ENCODE data around the gene WNT7B. TPM values are rescaled to one million over a fixed set of nuclear protein-coding genes. Genes with fewer than 3 reads are reported as not detected.

The WNT7B gene
- polyA plus RNA-seq, 1 experiment: not detected

- TF ChIP-seq, protein P1, sequence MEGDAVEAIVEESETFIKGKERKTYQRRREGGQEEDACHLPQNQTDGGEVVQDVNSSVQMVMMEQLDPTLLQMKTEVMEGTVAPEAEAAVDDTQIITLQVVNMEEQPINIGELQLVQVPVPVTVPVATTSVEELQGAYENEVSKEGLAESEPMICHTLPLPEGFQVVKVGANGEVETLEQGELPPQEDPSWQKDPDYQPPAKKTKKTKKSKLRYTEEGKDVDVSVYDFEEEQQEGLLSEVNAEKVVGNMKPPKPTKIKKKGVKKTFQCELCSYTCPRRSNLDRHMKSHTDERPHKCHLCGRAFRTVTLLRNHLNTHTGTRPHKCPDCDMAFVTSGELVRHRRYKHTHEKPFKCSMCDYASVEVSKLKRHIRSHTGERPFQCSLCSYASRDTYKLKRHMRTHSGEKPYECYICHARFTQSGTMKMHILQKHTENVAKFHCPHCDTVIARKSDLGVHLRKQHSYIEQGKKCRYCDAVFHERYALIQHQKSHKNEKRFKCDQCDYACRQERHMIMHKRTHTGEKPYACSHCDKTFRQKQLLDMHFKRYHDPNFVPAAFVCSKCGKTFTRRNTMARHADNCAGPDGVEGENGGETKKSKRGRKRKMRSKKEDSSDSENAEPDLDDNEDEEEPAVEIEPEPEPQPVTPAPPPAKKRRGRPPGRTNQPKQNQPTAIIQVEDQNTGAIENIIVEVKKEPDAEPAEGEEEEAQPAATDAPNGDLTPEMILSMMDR (IDR thresholded peaks at IDR 0.05; ENCODE audit: insufficient read depth, low read depth, low read length): no peak
- Histone ChIP-seq H3K4me3 (ENCODE audit: low read depth, low read length) (no peak overlapping the region), H3K36me3 (ENCODE audit: control insufficient read depth, insufficient read depth, low read length) (no peaks in the 10 kb centered on the region), H3K27me3 (ENCODE audit: control insufficient read depth, insufficient read depth, low read length) (no peaks in the 10 kb centered on the region)
- no peak for DNase-seq (ENCODE audit: low read depth)
- ChIA-PET POLR2A (no interaction called here), CTCF (interaction anchor here (0.6 to 1.7 kb wide), 6 partner anchors 8 to 51 kb away, joined by 3 to 6 read pairs (median 4); no protein-coding TSS in a partner anchor)
Measured at GRCh38 chr22:46023558-46023981, 46.6 kb upstream of the WNT7B start.

GRCh38 chr22:46022881-46023512 is 46.0 kb upstream of the WNT7B start:
- no peak for DNase-seq (ENCODE audit: low read depth)
- ChIA-PET POLR2A (no interaction called here), CTCF (interaction anchor here (0.8 to 1.7 kb wide), 4 partner anchors 7 to 52 kb away, joined by 3 to 6 read pairs (median 4); no protein-coding TSS in a partner anchor)
- Histone ChIP-seq H3K4me3 (ENCODE audit: low read depth, low read length) (no peak overlapping the region), H3K27me3 (ENCODE audit: control insufficient read depth, insufficient read depth, low read length) (no peaks in the 10 kb centered on the region), H3K36me3 (ENCODE audit: control insufficient read depth, insufficient read depth, low read length) (no peaks in the 10 kb centered on the region)
- TF ChIP-seq, protein P1 (IDR thresholded peaks at IDR 0.05; ENCODE audit: insufficient read depth, low read depth, low read length): no peak

DNA sequence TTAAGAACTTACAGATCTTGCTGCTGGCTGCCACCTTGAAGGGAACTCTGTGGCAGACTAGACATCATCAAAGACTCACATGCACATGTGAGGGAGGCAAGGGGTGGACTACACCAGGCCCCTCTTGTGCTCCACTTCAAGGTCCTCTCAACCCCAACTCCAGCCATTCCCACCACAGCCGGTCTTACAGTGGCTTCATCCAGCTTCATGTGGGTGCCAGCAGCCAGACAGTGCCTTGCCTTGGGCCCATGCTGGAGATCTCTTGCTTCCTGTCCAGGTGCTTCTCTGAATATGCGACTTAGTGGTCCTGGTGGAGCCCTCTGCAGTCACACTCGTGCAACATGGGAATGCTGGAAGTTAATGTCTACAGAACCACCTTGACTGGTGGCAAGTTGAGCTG is 44.6 kb upstream of the WNT7B start:
- CTCF ChIA-PET: interaction anchor here (1.3 to 1.4 kb wide), 2 partner anchors 15 to 36 kb away, joined by 3 read pairs; no protein-coding TSS in a partner anchor
- H3K4me3 ChIP-seq (ENCODE audit: low read depth, low read length): no peak overlapping the region
- no peaks in the 10 kb centered on the region for H3K27me3 ChIP-seq (ENCODE audit: control insufficient read depth, insufficient read depth, low read length)
- POLR2A ChIA-PET: no interaction called here
- DNase-seq (ENCODE audit: low read depth): no peak
- H3K36me3 ChIP-seq (ENCODE audit: control insufficient read depth, insufficient read depth, low read length): no peaks in the 10 kb centered on the region
- TF ChIP-seq, protein P1 (IDR thresholded peaks at IDR 0.05; ENCODE audit: insufficient read depth, low read depth, low read length): no peak

DNA sequence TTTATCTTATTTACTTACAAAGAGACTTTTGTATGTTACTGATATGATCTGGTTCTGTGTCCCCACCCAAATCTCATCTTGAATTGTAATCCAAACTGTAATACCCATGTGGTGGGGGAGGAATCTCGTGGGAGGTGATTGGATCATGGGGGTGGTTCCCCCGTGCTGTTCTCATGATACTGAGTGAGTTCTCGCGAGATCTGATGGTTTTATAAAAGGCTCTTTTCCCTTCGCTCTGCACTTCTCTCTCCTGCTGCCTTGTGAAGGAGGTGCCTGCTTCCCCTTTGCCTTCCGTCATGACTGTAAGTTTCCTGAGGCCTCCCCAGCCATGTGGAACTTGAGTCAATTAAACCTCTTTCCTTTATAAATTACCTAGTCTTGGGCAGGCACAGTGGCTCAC is 42.4 kb upstream of the WNT7B start:
- ChIA-PET POLR2A (interaction anchor here (0.9 kb wide), 1 partner anchor 16 kb away, joined by 11 read pairs; no protein-coding TSS in a partner anchor), CTCF (interaction anchor here (1.0 to 3.2 kb wide), 5 partner anchors 8 to 97 kb away, joined by 3 to 19 read pairs (median 4); no protein-coding TSS in a partner anchor)
- TF ChIP-seq, protein P1 (IDR thresholded peaks at IDR 0.05; ENCODE audit: insufficient read depth, low read depth, low read length): no peak
- DNase-seq (ENCODE audit: low read depth): no peak
- Histone ChIP-seq H3K27me3 (ENCODE audit: control insufficient read depth, insufficient read depth, low read length) (no peaks in the 10 kb centered on the region), H3K36me3 (ENCODE audit: control insufficient read depth, insufficient read depth, low read length) (no peaks in the 10 kb centered on the region), H3K4me3 (ENCODE audit: low read depth, low read length) (no peak overlapping the region)

- CTCF ChIA-PET: interaction anchor here (1.0 to 3.2 kb wide), 6 partner anchors 8 to 98 kb away, joined by 3 to 19 read pairs (median 4); no protein-coding TSS in a partner anchor
Measured at GRCh38 chr22:46018859-46019258, 41.9 kb upstream of the WNT7B start.

More at GRCh38 chr22:46018859-46019258, 41.9 kb upstream of the WNT7B start:
- POLR2A ChIA-PET: interaction anchor here (0.9 kb wide), 1 partner anchor 17 kb away, joined by 11 read pairs; no protein-coding TSS in a partner anchor
- Histone ChIP-seq H3K36me3 (ENCODE audit: control insufficient read depth, insufficient read depth, low read length) (no peaks in the 10 kb centered on the region), H3K27me3 (ENCODE audit: control insufficient read depth, insufficient read depth, low read length) (no peaks in the 10 kb centered on the region), H3K4me3 (ENCODE audit: low read depth, low read length) (no peak overlapping the region)
- DNase-seq (ENCODE audit: low read depth): no peak
- TF ChIP-seq, protein P1 (IDR thresholded peaks at IDR 0.05; ENCODE audit: insufficient read depth, low read depth, low read length): no peak
